HS-27A (cell line): ENCODE measurements around the gene USP12.
"Not testable (repeated sequence)": the region's sequence is repeated elsewhere in the genome, so short reads cannot be mapped to it uniquely, and the experiment has no call there.

ENCODE experiments used
- DNase-seq: peaks from one replicate; pipeline ENCODE4 v3.0.0-alpha.2; 2012; ENCODE audit warnings: low read depth, missing footprints

The USP12 gene

DNA sequence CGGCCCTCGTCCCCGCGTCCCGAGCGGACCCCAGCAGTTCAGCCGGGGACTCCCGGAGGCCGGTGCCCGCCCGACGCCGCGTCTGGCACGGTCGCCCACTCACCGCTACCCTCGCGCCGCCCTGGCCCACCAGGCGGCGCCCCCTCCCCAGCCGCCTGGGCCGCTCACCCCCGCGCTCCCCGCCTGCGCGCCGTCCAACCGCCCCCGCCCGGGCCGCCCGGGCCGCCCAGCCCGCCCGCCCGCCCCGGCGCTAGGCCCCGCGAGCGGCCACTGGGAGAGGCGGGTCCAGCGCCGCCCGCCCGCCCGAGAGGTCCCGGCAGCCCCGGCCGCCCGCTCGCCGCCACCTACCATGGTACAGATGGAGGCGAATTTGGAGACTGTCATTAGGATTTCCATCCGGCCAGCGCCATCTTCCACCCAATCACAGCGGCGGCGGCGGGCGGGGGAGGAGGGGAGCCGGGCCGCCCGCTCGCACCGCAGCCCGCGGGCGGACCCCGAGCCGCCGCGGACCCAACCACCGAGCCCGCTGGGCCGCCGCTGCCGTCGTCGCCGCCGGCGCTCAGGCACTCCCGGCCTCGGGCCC lies at the start of gene USP12:
TSS of gene USP12 (minus strand) at position 568 of the 583 bp plus-strand sequence. CDS start at position 396, 172 bp downstream.
- DNase-seq: no peak

DNA sequence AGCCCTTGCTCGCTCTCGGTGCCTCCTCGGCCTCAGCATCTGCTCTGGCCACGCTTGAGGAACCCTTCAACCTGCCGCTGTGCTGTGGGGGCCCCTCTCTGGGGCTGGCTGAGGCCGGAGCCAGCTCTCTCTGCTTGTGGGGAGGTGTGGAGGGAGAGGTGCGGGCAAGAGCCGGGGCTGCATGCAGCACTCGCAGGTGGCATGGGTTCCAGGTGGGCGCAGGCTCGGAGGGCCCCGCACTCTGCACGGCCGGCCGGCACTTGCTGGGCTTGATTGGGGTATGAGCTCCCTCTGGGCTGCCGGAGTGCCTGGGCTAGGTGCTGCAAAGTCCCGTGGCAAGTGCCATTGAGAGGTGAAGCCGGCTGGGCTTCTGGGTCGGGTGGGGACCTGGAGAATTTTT lies 48.0 kb upstream of the USP12 start:
- no peak for DNase-seq

GRCh38 chr13:27218861-27219260 lies 47.2 kb upstream of the USP12 start:
- DNase-seq: not testable (repeated sequence)

GRCh38 chr13:27217791-27218190 lies 46.2 kb upstream of the USP12 start:
- DNase-seq: not testable (repeated sequence)

- DNase-seq: not testable (repeated sequence)
Measured at GRCh38 chr13:27213386-27213785, 41.8 kb upstream of the USP12 start.

DNA sequence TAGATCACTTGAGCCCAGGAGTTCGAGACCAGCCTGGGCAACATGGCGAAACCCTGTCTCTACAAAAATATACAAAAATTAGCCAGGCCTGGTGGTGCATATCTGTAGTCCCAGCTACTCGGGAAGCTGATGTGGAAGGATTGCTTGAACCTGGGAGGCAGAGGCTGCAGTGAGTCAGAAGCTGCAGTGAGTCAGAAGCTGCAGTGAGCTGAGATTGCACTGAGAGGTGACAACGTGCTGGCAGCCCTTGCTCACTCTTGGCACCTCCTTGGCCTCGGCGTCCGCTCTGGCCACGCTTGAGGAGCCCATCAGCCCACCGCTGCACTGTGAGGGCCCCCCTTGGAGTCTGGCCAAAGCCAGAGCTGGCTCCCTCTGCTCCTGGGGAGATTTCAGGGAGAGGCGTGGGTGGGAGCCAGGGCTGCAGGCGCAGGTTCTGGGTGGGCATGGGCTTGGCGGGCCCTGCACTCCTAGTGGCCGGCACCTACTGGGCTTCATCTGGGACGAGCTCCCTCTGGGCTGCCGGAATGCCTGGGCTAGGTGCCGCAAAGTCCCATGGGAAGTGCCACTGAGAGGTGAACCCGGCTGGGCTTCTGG lies 40.3 kb upstream of the USP12 start:
- no peak for DNase-seq

- no peak for DNase-seq
Measured at GRCh38 chr13:27211271-27211670, 39.7 kb upstream of the USP12 start.

DNA sequence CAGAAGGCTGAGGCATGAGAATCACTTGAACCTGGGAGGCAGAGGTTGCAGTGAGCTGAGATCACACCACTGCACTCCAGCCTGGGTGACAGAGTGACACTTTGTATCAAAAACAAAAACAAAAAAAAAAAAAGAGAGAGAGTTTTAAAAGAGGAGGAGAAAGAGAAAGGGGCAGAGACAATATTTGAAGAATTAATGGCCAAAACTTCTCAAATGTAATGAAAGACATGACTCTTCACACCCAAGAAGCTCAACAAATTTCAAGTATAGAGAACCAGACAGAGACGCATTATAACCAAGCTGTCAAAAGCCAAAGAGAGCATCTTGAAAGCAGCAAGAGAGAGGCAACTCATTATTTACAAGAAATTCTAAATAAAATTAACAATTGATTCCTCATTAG lies 36.9 kb upstream of the USP12 start:
- DNase-seq: no peak

GRCh38 chr13:27203854-27204253 lies 32.2 kb upstream of the USP12 start:
- no peak for DNase-seq

- no peak for DNase-seq
Measured at GRCh38 chr13:27203186-27203585, 31.6 kb upstream of the USP12 start.

DNA sequence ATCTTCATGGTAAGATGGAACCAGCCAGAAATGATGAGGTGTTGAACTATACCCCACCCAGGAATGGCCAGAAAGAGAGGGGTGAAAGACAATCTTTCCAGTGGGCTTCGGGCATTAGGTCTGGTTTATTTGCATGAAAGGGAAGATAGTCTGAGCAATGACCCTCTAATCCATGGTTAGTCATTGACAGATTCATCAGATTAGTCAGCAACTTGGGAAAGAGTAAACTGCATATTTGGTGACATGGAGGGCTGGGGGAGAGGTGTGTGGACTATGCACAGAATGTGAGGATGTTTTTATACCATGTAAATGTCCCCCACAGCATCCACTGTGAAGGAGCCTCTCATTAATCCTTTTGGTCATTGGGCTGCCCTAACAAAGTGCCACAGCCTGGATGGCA lies 30.1 kb upstream of the USP12 start:
- no peak for DNase-seq

DNA sequence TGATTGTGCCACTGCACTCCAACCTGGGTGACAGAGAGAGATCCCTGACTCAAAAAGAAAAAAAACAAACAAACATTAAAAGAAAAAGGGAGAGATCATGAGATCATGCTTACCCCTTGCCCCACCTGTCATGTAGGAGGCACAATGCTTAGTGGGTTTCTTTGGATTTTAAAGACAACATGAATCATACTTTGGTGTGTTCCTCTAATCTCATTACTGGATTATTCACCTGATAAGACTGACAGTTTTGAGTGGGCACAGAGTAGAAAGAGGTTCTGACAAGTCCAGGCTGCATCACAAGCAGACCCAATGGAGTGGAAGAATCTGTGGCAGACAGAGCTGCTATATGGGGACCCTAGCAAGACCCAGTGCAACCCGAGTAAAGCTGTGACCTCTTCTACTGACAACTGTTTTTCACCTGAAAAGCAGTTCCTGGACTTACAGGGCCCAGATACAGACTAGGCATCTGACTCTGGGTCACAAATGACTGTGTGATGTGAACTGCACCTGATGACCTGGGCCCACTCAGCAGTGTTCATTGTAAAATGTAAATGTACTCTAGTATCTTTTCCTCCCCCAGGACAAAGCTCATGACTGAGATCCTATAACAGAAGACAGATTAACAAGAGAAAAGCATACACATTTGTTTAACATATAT lies 28.9 kb upstream of the USP12 start:
- no peak for DNase-seq

DNA sequence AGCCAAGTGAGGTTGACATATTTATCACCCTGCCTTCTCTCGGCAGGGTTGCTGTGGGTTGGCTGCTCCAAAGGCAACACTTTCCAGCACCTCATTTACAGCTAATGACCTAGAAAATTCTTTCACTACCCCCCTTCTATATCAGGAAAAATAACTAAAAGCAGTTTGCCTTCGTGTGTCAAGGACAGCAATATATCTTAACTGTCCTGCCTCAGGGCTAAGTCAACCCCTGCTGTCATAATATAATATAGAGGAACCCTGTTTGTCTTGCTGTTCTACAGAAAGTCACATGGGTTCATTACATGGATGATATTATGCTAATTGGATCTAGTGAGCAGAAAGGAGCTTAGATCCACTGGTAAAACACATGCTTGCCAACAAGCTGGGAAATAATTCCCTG lies 28.1 kb upstream of the USP12 start:
- DNase-seq: no peak

DNA sequence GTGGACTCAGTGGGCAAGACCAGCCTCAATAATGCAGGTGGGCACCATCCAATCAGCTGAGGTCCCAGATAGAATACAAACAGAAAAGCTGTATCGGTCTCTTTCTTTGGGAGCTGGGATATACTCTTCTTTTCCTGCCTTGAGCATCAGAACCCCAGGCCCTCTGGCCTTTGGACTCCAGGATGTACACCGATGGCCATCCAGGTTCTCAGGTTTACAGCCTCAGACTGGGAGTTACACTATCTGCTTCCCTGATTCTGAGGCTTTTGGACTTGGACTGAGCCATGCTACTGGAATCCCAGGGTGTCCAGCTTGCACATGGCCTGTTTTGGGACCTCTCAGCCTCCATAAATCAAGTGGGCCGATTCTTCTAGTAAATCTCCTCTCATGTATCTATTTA lies 27.6 kb upstream of the USP12 start:
- no peak for DNase-seq

GRCh38 chr13:27194895-27195764 lies 23.5 kb upstream of the USP12 start:
- DNase-seq: peak; percentile 64

GRCh38 chr13:27194209-27194608 lies 22.6 kb upstream of the USP12 start:
- DNase-seq: no peak

DNA sequence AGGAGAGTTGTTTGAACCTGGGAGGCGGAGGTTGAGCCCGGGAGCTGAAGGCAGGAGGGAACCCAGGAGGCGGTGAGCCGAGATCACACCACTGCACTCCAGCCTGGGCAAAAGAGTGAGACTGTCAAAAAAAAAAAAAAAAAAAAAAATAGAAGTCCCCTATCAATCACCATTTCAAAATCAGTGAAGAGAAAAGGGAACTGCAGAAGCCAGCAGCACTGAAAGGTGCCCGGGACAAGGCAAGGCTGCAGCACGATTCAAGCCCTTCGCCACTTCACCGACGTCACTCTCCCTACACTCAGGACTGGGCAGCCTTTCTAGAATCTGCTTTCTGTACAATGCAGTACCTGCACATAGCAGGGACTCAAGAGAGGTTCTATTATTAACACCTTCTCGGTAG lies 21.9 kb upstream of the USP12 start:
- DNase-seq: no peak

DNA sequence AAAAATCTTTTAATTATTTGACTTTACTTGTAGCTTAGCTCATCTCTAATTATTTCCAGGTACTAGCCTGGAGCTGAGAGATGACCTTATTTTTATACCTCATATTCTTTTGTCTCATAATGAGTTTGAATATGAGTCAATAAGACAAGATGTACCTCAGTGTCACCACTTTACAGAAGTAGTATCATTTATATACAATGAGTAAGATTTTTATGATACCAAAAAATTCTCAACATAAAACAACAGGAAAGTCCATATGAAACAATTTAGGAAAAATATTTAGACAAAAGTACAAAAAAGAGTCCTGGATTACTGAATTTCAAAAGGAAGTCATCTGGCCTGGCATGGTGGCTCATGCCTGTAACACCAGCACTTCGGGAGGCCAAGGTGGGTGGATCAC lies 21.4 kb upstream of the USP12 start:
- no peak for DNase-seq

DNA sequence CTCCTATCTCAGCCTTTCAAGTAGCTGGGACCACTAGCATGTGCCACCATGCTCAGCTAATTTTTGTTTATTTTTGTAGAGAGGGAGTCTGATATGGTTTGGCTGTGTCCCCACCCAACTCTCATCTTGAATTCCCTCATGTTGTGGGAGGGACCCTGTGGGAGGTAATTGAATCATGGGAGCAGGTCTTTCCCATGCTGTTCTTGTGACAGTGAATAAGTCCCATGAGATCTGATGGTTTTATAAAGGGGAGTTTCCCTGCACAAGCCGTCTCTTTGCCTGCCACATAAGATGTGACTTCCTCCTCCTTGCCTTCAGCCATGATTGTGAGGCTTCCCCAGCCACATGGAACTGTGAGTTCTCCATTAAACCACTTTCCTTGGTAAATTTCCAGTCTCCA lies 20.8 kb upstream of the USP12 start:
- not testable (repeated sequence) for DNase-seq

DNA sequence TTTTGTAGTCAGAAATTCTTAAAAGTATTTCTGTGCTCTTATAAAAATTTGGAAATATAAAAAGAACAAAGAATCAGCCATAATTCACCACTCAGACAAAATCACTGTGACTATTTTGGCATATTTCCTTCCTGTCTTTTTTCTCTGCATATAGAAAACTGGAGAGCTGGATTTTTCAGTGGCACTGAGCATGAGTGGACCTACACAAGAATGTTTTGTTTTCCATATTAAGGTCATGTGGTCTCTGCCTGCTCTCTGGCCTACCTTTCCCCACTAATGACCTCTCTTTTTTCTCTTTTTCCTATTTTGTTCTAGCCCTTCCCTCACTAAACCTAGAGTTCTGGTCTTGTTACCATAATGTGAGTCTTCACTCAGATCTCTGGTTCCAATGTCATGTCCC lies 17.6 kb upstream of the USP12 start:
- DNase-seq: no peak

DNA sequence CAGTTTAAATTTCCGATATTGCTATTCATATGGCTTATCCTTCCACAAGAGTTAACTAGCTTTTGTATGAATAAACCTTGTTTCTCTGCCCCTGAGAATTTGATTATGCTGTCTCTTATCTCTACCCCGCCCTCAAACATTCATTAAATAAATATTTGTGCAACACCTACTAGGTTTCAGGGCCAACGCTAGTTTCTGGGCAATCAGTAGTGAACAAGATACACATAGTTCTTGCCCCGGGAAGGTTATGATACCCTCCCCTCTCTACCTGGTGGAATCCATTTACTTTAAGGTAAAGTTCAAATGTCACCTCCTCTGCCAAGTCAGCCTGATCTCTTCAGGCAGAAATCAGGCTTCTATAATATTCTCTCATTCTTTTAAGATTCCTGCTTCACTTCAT lies 16.6 kb upstream of the USP12 start:
- DNase-seq: no peak

GRCh38 chr13:27186295-27186694 lies 14.7 kb upstream of the USP12 start:
- no peak for DNase-seq
